Suppressor macrophage treated with lipopolysaccharide for 1 hour (primary cell): ENCODE data around the gene SERPINE1.

Experiments used
- DNase-seq, 3 donors: peaks; one replicate each; pipeline ENCODE4 v3.0.0-alpha.2; 2020 to 2022

The SERPINE1 gene

DNA sequence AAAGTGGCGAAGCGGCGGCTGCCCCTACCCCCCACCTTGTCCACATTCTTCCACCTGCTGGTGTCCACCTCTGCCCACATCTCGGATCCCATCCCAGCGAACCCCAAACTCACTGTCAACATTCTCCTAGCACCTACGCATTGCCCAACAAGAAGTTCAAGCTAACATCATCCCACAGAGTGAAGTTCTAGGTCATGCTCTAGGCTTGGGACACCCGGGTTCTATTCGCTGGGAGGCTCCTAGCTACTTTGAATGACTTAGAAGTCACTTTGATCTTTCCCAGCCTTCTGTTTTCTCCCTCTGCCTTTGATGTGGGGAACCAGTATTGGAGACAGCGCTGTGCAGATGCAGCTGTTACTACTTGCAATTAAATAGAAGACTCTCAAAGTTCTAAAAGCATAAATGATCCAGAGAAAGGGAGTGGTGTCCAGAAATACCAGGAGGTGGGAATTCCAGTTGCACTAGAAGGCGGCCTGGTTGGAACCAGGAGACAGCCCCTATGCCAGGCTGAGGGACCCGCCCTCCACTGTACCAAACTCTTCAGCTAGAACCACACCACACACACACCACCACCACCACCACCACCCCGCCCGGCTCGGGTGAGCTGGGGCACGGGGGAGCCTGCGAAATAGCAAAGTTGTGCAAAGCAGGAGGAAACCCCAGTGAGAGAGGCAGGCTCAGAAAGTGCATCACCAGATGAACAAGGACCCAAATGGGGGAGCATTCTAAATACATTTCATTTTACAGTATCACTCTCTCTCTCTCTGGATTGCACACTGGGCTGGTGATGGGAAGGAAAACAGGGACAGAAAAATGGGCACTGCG is 43.9 kb downstream of the SERPINE1 start:
- peak; percentile 55 to 59 (median 56) for DNase-seq

DNA sequence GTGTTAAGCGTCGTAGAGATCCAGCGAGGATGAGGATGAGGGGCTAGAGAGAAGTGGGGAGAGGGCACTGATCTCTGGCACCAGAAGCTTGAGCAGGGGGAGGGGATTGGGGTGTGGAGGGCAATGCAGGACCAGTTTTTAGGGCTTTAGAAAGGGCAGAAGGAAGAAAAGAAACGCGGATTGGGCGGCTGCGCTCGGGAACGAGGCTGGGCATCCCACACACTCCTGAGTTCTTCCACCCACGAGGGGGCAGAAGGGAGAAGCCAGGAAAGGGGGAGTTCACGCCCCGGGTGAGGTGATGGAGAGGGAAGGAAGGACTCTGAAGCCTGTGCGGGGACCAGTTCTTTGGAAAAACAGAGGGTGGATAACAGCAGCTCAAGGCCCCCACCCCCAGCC is 44.5 kb downstream of the SERPINE1 start:
- DNase-seq = peak in 1 of 3 donors; percentile 50

DNA sequence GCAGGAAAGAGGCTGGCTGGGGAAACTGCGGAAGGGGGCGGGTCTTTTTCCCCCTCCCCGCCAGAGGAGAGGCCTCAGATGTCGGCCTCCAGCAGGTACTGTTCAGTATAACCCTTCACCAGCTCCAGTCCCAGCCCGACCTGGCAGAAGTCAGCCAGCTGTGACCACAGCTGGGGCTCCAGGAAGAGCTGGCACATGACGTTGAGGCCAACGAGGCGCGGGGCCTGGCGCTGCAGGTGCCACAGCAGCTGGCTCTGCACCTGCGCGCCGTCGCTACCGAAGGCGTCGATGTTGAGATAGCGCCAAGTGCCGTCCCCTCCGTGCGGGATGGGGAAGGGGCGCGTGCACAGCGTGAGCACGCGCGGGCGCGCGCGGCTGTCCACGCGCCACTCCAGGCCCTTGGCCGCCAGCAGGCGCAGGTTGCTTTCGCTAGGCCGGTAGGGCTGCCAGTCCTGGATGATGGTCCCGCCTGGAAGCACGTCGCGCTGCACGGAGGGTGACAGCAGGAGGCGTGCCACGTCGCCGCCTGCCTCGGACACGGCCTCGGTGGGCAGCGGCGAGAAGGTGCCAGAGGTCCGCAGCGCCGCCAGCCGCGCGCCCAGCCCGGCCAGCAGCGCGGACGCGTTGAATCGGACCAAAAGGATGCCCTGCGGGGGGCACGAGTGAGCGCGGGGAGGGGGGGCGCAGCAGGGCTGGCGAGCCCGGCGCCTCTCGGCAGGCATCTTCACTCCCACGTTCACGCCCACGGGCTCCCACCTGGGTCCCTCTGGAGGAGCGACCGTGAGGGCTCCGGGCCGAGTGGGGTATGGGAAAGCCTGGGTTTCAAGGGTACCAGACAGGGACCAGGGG is 45.3 kb downstream of the SERPINE1 start:
- no peak for DNase-seq

DNA sequence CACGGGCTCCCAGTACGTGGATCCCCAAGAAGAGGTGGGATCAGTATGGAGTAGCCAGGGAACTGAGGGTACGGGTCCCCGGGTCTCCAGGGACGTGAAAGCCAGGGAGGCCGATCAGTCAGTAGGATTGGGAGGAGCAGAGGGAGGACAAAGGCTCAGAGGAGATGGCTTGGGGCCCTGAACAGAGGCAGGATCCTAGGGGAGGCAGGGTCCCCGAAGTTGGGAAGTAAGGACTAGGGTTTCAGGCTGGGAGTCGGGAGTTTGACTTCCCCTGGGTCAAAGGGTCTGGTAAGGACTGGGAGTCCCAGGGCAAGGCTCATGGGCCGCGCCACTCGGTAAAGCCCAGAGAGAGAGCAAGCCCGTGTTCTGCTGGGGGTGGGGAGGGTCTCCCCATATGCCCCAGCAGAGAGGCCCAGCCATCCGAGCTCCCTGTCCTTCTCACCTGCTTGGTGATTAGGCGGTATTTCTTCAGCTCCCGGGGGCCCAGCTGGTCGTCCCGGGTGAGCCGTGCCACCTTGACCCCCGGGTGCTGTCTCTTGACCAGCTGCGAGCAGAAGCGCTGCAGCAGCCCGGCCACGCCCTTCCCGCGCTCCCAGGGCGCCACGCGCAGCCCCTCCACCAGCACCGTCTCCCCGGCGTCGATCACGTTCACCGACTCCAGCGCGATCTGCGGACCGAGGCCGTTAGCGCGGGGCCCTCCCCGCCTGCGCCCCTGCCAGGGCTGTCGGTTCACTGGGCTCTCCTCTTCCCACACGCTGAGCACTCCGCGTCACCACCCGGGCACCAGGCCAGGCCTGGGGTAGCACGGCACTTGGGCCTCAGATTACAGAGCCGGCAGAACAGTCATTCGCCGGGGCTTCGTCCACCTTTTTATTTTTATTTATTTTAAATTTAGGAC is 46.2 kb downstream of the SERPINE1 start:
- peak; percentile 73 to 89 (median 86) for DNase-seq

DNA sequence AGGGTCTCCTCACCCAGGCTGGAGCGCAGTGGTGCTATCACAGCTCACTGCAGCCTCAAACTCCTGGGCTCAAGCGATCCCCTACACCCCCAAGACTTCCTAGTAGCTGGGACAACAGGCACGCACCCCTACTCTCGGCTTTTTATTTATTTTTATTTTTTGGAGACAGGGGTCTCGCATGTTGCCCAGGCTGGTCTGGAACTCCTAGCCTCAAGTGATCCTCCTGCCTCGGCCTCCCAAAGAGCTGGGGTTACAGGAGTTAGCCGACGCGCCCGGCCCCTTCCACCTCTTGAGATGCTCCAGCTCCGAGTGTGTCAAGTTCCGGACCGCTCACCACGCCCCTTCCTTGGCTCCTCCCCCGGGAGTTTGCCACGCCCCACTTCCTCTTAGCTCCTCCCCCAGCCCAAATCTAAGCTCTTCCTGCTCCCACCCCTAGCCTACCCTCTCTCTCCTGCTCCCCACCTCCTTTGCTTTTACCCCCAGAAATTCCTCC is 46.9 kb downstream of the SERPINE1 start:
- peak; percentile 63 to 76 (median 71) for DNase-seq

DNA sequence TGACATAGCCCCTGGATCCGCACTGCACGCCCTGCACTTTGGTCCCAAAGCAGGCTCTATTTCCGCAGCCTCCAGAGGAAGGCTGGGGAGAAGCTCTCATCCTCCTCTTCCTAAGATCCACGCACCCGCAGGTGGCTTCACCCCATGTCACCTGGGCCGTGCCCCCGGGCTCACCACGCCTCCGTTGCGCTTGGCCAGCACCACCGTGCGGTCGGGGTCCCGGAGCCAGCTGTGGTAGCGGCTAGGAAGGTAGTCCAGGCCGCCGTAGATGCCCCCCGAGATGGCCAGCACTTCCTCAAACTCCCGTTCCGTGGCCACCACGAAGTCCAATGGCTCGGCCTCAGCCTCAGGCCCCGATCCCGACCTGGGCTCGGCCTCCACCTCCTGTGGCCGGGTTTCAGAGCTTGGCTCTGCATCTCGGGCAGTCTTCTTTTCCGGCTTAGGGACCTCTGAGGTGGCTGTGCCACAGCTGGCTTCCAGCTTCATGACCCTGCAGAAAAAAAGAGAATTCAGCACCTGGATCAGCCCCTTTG is 47.5 kb downstream of the SERPINE1 start:
- no peak for DNase-seq

DNA sequence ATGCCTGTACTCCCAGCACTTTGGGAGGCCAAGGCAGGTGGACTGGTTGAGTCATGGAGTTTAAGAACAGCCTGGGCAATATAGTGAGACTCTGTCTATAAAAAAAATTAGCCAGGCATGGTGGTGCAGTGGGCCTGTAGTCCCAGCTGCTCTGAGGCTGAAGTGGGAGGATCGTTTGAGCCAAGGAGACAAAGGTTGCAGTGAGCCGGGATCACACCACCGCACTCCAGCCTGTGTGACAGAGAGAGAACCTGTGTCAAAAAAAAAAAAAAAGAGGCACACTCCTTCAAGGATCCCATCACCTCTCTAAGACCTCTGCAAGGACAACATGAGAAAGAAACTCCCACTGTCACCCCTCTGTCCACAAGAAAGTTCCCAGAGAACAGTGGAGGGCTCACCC is 48.8 kb downstream of the SERPINE1 start:
- DNase-seq = no peak

DNA sequence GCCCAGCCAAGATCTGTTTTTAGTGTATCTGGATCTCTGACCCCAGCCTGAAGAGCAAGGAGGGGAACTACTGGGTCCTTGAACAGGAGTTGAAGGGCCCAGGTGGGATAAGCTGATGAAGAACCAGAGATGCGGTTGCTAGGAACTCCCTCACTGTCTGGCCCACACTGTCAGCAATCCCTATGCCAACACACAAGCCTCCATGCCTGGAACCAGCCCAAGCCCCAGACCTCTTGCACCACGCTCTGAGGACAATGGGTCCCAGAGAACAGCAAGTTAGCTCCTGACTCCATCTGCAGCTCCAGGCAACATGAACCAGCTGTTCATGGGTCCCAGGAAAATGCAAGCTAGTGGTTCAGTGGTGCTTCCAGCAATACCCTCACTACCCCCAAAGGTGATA is 50.7 kb downstream of the SERPINE1 start:
- DNase-seq = no peak

DNA sequence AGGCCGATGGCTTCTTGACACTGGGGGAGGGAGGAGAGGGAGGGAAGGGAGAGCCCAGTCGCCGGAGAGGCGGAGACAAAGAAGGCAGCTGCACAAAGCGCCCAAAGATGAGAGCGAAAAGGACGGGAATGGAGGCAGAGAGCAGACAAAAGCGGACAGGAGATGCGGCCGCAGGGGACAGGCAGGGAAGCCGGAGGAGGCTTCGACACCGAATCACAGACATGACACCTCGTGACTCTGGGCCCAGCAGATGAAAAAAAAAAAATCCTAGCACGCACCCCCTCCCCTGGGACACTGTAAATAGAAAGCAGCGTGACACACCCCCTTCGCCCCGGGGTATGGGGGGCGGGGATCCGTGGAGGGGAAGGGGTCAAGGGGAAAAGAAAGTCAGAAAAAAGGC is 52.2 kb downstream of the SERPINE1 start:
- DNase-seq = no peak

DNA sequence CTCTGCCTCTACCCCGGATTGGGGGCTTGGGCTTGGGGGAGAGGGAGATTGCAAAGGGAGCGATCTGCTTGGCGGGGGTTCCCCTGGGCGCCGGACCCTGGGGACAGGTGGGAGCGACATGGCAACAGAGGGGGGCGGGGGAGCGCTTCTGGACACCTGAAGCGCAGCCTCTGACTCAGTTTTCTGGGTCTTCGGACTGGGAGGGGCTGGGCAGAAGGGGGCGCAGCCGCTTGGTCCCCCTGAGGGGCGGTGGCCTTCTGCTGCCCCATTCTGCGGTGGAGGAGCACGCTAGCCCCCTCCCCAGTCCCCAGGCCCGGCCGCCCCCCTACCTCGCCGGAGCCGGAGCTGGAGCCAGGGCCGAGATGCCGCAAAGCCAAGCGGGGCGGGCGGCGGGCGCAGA is 52.8 kb downstream of the SERPINE1 start:
- DNase-seq = no peak

DNA sequence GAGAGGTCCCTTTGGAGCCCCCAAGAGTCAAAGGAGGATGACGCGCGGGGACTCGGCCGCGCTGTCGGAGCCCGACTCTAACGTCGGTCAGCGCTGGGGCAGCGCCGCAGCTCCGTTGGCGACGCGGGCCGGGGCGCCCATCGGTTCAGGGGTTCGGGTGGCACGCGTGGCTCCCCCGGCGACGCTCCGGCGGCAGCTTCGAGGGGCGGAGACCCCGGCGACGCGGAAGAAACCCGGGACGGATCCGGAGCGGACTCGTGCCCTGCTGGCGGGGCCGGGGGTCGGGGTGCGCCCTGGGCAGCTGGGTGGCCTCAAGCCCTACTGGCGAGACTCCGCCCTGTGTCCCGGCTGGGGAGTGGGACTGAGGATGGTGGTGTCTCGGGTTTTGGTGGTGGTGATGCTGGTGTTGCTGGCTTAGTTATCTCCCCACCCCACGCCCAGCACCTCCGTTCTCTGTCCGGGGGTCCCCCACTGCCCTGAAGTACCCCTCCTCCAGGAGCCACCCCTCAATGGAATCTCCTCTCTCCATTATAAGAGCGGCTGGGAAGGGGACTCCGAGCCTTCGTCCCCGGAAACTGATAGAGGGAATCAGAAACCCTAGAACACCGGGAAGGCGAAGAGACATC is 53.3 kb downstream of the SERPINE1 start, which contains the start of gene NAT16:
NAT16 (minus strand) TSS at position 164 of the 626 bp plus-strand sequence. CDS start 5,486 bp downstream, outside the sequence.
- DNase-seq = no peak

DNA sequence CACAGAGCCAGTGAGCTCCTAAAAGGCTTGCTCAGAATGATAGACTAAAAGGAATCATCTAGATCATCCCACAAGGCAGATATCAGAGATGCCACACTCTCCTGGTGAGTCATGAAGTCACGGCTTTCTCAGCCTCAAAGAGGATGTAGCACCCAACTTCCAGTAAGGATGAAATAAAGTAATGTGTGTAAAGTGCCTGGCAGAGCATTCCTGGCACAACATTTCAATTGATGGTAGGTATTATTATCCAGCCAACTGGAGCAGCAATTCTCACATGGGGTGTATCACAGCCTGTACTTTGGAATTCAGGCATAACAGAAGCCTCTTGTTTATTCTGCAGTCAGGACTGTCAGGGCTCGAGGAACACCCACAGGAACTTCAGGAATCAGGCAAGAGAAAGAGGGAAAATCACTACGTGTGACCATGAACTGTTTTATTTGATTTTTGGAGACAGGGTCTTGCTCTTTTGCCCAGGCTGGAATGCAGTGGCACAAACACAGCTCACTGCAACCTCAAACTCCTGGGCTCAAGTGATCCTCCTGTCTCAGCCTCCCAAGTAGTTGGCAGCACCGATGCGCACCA is 58.4 kb downstream of the SERPINE1 start:
- DNase-seq = peak; percentile 61 to 79 (median 71)

DNA sequence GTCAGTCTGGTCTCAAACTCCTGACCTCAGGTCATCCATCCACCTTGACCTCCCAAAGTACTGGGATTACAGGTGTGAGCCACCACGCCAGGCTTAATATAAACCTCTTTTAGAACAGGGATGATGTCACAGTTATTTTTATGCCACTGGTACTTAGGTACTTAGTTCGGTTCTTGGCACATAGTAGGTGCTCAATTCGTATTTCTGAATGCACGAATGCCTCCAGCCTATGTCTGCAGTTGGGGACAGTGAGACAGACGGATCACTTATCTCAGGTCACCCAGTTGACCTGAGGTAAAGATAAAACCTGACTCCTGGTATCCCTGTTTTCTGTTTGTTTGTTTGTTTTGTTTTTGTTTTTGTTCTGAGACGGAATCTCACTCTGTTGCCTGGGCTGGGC is 59.3 kb downstream of the SERPINE1 start:
- no peak for DNase-seq

DNA sequence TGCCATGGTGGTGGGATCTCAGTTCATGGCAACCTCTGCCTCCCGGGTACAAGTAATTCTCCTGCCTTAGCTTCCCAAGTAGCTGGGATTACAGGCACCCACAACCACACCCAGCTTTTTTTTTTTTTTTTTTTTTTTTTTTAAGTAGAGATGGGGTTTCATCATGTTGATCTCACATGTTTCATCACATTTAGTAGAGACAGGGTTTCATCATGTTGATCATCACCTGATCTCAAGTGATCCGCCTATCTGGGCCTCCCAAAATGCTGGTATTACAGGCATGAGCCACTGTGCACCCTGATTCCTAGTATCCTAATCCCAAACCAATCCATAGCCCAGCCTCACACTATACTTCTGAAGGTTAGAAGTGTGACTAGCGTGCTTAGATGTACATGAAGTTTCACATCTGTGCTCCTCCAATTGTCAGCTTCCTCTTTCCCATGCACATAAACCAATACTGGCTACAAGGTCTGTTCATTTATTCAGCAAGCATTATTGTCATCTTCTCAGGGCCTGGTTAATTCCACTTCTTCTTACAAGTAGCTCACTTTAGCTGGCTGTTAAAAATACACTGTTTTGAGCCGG is 60.0 kb downstream of the SERPINE1 start:
- peak; percentile 49 to 59 (median 56) for DNase-seq
